Thyroid gland (tissue), 4 donors: ENCODE data around the gene NUDT16L1. TPM values are rescaled to one million over a fixed set of nuclear protein-coding genes. Genes with fewer than 3 reads are reported as not detected.

Experiments
- DNase-seq, 2 donors: peaks; one replicate each; pipeline ENCODE4 v3.0.0-alpha.2; 2019
- H3K27ac ChIP-seq, 3 donors: fragments of 200-600 bp; sonication (generic); 1 replicate in 2 of 3; 2 replicates in 1 of 3; pipeline ENCODE4 v1.5.1; 2016 to 2019; ENCODE audit warnings: mild to moderate bottlenecking in 1 of 3, moderate library complexity in 1 of 3
- H3K27me3 ChIP-seq: fragments of 200-600 bp; sonication (generic); one replicate; pipeline ENCODE4 v1.5.1; 2019
- H3K36me3 ChIP-seq, 2 donors: fragments of 200-600 bp; sonication (generic); one replicate each; pipeline ENCODE4 v1.5.1; 2016 to 2019
- H3K4me1 ChIP-seq, 2 donors: fragments of 200-600 bp; sonication (generic); one replicate each; pipeline ENCODE4 v1.5.1; 2017 to 2019
- H3K4me3 ChIP-seq, 3 donors: fragments of 200-600 bp; sonication (generic); replicated peaks in 1 of 3; 1 replicate in 2 of 3; 2 replicates in 1 of 3; pipeline ENCODE4 v1.5.1; 2016; ENCODE audit warnings: mild to moderate bottlenecking in 1 of 3
- H3K9me3 ChIP-seq: fragments of 200-600 bp; sonication (generic); one replicate; pipeline ENCODE4 v1.5.1; 2017
- CTCF ChIP-seq, 6 experiments: fragments of 200-600 bp in 3 of 6; fragments of 450-650 bp in 3 of 6; sonication (generic) in 3 of 6; IDR thresholded peaks; one replicate each; pipeline ENCODE4 v1.5.1; 2016 to 2019; ENCODE audit warnings: antibody characterized with exemption in 6 of 6, mild to moderate bottlenecking in 2 of 6, inconsistent platforms in 1 of 6, moderate library complexity in 1 of 6
- POLR2A ChIP-seq, 2 donors: fragments of 450-650 bp; IDR thresholded peaks; one replicate each; pipeline ENCODE4 v1.6.1; 2017; ENCODE audit warnings: antibody characterized with exemption in 2 of 2, mild to moderate bottlenecking in 2 of 2, moderate library complexity in 1 of 2
- WGBS, 2 donors: methylation state at CpG; one replicate each; pipeline ENCODE4 v1.1.5; 2017; 5-methylcytosine and 5-hydroxymethylcytosine counted together
- intact Hi-C: fragments of 100-400 bp; cut with DNase I; formaldehyde crosslinking; loops from one replicate; pipeline ENCODE4 v1.15.1; 2023
- total RNA-seq, 4 donors: library from RNA; depleted of rRNA; stranded (reverse); fragments of >200 nt; gene quantifications; one replicate each; pipeline ENCODE4 v1.2.3, GENCODE V29; 2016

The NUDT16L1 gene
- total RNA-seq, 4 donors from 2014 or later: 27.0 to 61.1 (median 38.9) TPM

- H3K4me1 ChIP-seq: no peaks in the 10 kb centered on the region
- WGBS, 2 donors: 91 to 96% methylated on average over 13 to 18 of the region's 18 CpGs
- no peaks in the 10 kb centered on the region for H3K27me3 ChIP-seq
- H3K4me3 ChIP-seq: no peak overlapping the region
- intact Hi-C loops: no loop called here
- TF ChIP-seq POLR2A (IDR thresholded peaks at IDR 0.05) (no peak), CTCF (IDR thresholded peaks at IDR 0.05) (no peak)
- no peaks in the 10 kb centered on the region for H3K9me3 ChIP-seq
- no peak overlapping the region for H3K27ac ChIP-seq
- H3K36me3 ChIP-seq: peaks cover 15 to 17% of the 10 kb centered on the region in 2 donors
- DNase-seq: no peak
Measured at GRCh38 chr16:4726616-4727015, 33.3 kb downstream of the NUDT16L1 start.

GRCh38 chr16:4728676-4729075 lies 35.3 kb downstream of the NUDT16L1 start:
- Histone ChIP-seq H3K36me3 (peaks cover 12 to 17% of the 10 kb centered on the region in 2 donors), H3K4me1 (peaks cover 0 to 4% of the 10 kb centered on the region in 2 donors), H3K4me3 (no peak overlapping the region), H3K27ac (no peak overlapping the region), H3K27me3 (no peaks in the 10 kb centered on the region), H3K9me3 (no peaks in the 10 kb centered on the region)
- DNase-seq: no peak
- no peak for TF ChIP-seq CTCF (IDR thresholded peaks at IDR 0.05)
- no peak for TF ChIP-seq POLR2A (IDR thresholded peaks at IDR 0.05)
- intact Hi-C loops: no loop called here
- 95% methylated on average over 8 of the region's 8 CpGs for WGBS, 2 donors

GRCh38 chr16:4729876-4730275 lies 36.5 kb downstream of the NUDT16L1 start:
- DNase-seq: no peak
- Histone ChIP-seq H3K4me1 (peaks cover 0 to 4% of the 10 kb centered on the region in 2 donors), H3K36me3 (peaks cover 11 to 13% of the 10 kb centered on the region in 2 donors), H3K27me3 (no peaks in the 10 kb centered on the region), H3K27ac (no peak overlapping the region), H3K4me3 (no peak overlapping the region), H3K9me3 (no peaks in the 10 kb centered on the region)
- TF ChIP-seq POLR2A (IDR thresholded peaks at IDR 0.05) (no peak), CTCF (IDR thresholded peaks at IDR 0.05) (no peak)
- intact Hi-C loops: loop anchor here (5.0 to 10.0 kb wide), 2 partner anchors 33 to 225 kb away; partner anchors contain the start of gene SEC14L5
- 94 to 95% methylated on average over 14 of the region's 15 CpGs for WGBS, 2 donors

- Histone ChIP-seq H3K4me1 (peaks cover 0 to 9% of the 10 kb centered on the region in 2 donors), H3K27ac (no peak overlapping the region), H3K9me3 (no peaks in the 10 kb centered on the region), H3K27me3 (no peaks in the 10 kb centered on the region), H3K4me3 (peak overlapping the region; percentile 77 to 90 (median 86)), H3K36me3 (peaks cover 0 to 7% of the 10 kb centered on the region in 2 donors)
- intact Hi-C loops: loop anchor here (5.0 to 10.0 kb wide), 2 partner anchors 36 to 222 kb away; partner anchors contain the start of gene SEC14L5
- 23 to 27% methylated on average over 17 of the region's 17 CpGs for WGBS, 2 donors
- DNase-seq: peak; percentile 28 to 35
- TF ChIP-seq POLR2A (IDR thresholded peaks at IDR 0.05) (no peak), CTCF (IDR thresholded peaks at IDR 0.05) (no peak)
Measured at GRCh38 chr16:4733211-4733742, 39.9 kb downstream of the NUDT16L1 start.

GRCh38 chr16:4733747-4734062 lies 40.3 kb downstream of the NUDT16L1 start:
- intact Hi-C loops: loop anchor here (5.0 to 10.0 kb wide), 2 partner anchors 36 to 221 kb away; partner anchors contain the start of gene SEC14L5
- DNase-seq: no peak
- H3K36me3 ChIP-seq: peaks cover 0 to 7% of the 10 kb centered on the region in 2 donors
- H3K4me3 ChIP-seq: peak overlapping the region; percentile 77 to 90 (median 86)
- 0 to 1% methylated on average over 18 to 19 of the region's 19 CpGs for WGBS, 2 donors
- no peaks in the 10 kb centered on the region for H3K27me3 ChIP-seq
- peak overlapping the region in 2 of 3 donors; percentile 28 to 61 for H3K27ac ChIP-seq
- peaks cover 0 to 9% of the 10 kb centered on the region in 2 donors for H3K4me1 ChIP-seq
- H3K9me3 ChIP-seq: no peaks in the 10 kb centered on the region
- TF ChIP-seq CTCF (IDR thresholded peaks at IDR 0.05): no peak
- TF ChIP-seq POLR2A (IDR thresholded peaks at IDR 0.05): no peak
